Pons (tissue), 1 donor: ENCODE results near the gene TPRG1L.

Experiments
- DNase-seq: peaks from one replicate; pipeline ENCODE4 v3.0.0-alpha.2; 2016; ENCODE audit warnings: low spot score

TPRG1L gene

DNA sequence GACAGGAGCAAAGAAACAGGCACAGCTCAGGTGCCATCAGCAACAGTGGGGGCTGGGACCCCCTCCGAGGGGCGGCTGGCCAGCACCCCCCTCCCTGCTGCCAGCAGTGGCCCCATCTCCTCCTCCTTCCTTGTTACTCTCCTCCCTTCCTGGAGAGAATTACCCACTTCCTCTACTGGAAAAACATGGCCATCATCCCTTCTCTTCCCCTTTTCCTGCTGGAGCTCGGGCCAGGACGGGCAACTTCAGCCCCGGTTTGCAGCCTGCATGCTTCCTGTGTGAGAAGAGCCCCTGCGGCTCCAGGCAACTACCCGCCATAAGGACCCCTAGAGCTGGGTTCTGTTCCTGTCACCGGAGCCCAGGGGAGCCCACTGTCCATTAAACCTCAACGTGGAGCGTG is 31.1 kb upstream of the TPRG1L start:
- DNase-seq: no peak

DNA sequence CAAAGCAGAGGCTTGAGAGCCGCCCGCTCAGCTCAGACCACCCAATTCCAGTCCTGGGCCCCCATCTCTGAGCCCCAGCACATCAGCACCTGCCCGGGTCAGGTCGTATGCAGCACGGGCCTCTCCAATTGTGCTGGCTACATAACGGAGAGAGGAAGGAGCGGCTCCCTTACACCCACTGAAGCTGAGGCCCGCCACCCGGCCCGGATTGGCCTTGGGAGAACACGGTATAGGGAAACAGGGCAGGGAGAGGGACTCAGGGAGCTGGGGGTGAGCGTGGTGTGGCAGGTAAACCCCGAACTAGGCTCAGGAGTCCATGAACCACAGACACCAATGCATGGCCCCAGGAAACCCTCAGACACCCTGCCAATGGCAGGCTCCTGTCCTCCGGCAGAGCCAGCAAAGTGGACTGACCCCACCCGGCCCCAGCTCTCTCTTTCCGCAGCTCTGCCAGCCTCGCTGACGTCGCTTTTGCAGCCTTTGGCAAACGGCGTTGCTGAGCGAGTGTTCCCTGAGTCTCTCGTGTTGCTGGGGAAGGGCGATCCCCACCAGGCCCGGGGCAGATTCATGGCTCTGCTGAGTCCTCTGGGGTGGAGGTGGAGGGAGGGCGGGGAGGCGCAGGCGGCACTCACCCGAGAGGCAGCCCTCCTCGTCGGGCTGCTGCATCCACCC is 30.0 kb upstream of the TPRG1L start:
- DNase-seq: no peak

DNA sequence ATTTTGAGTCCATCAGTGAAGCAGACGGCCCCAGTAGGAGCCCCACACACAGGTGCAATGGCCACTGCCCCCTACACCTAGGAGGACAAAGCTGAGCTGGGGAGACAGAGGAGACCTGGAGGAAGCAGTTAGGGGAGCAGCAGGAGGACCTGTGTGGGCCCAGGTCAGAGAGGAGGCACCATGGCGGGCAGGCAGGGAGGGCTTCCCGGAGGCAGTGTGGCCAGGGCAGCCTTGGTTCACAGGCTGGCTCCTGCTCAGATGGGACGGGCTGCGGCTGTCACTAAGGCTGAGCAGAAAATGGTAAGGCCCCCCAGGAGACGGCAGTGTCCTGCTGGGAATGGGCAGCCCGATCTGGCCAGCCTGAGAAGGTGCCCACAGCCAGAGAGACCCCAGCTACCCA is 28.9 kb upstream of the TPRG1L start:
- no peak for DNase-seq

DNA sequence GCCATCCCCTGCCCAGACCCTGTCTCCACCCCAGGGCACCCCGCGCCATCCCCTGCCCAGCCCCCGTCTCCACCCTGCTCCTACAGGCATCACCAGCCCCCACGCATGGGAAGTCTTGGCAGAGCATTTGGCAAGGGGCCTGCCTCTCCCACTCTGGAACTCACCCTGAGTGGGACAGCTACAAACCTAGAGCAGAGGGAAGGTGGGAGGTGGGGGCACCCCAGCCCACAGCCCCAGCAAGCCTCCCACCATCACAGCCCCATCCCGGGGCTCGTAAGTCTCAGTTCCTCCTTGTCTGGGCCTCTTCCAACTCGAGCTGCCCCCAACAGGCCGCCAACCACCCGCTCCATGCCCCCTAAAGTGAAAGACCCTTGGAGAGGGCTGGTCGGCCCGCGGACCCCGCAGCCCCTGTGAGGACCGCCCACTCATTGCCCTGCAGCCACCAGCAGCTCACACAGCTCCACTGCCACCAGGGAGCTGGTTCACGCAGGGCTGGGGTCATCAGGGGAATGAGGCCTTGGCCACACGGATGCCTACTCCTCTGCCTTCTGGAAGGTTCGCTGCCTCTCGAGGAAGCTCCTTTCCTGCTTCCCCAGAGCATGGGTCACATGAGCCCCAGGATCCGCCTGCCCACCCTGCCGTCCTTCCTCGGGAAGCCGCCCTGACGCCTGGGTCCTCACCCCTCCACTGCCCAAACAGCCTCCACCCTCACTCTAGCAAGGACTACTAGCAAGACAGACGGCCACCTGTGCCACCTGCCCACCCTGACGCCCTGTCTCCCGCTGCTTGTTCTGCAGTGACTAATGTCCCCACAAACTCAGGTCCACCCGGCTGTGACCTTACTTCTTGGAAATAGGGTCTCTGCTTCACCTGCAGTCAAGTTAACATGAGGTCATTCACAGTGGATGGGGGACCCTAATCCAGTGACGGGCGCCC is 27.9 kb upstream of the TPRG1L start:
- DNase-seq: no peak

DNA sequence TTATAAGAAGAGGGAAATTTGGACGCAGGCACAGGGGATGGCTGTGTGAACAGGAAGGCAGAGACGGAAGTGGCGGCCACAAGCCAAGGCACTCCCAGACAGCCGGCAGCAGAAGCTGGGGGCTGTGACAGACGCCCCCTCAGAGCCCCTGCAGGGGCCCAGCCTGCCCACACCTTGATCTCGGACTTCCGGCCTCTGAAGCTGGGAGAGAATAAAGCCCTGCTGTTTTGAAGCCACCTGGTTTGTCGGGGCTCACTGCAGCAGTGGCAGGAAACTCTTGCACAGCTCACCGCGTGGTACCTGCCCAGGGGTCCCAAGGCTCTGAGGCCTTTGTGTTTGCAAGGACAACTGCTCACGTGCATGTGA is 27.2 kb upstream of the TPRG1L start:
- DNase-seq: no peak

DNA sequence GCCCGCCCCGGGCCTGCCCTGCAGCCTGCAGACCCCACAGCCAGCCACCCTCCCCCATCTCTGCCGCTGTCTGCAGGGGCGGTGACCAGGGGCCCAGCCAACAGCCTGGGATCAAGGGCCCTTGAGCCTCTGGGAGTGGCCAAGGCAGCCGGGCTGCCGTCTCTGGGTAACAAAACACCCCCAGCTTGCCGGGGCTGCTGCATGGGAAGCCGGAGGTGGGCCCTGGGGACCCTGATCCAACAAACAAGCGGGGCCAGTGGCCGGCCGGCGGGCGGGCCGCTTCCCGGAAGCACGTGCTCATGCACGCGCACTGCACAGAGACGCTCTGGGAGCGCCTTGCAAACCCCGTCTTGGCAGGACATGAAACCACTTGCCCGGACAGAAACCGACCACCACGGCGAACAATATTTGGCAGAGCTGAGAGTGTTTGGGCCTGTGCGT is 26.7 kb upstream of the TPRG1L start:
- DNase-seq: no peak

DNA sequence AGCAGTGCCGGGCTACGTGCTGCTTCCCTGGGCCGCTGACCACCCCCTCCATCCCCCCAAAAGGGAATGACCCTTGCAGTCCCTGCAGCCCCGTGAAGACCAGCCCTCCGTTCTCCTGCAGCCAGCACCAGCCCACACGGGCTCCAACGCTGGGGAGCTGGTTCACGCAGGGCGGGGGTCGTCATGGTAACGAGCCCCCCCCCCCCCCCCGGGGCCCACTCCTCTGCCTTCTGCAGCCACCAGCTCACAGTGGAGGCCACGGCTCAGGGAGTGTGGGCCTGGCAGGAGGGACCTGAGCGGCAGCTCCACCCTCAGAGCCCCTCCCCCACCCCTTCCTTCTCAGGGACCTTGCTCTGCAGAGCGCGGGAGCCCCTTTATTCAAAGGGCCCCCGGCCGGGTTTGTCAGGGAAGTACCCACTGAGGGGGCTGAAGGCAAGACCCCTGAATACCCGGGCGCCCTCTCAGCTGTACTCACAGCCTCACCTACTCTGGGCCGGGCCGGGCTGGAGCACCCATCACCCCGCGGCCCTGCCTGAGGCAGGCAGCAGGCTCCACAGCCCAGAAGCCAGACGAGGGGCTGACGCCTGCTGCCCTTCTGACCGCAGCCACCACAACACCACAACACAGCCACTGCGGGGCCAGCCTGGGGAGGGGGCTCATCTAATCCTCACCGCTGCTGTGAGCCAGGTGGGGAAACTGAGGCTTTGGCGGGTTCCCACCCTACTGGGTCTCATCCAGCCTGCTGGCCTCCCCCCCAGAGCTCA is 26.1 kb upstream of the TPRG1L start:
- DNase-seq: no peak

DNA sequence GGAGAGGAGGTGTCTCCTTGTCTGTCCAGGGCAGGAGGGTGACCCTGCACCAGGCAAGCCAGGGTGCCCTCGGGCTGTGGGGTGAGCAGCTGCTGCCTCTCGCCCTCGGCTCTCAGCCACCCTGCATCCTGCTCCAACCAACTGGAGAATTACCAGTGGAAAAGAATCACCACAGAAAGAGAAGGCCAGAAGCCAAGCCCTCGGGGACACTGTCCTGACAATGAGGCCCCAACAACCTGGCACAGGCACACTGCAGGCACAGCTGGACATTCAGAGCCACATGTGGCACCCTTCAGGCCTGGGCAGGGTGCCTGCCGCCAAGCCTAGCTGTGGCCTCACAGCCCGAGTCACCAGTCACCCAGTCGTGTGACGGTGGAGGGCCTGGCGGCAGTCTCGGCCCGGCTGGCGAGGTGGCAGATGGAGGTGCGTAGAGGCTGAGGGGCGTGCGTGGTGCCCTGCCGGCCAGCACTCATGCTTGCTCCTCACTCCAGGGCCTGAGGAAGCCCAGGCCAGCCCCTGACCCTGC is 25.5 kb upstream of the TPRG1L start:
- peak; percentile 31 for DNase-seq

DNA sequence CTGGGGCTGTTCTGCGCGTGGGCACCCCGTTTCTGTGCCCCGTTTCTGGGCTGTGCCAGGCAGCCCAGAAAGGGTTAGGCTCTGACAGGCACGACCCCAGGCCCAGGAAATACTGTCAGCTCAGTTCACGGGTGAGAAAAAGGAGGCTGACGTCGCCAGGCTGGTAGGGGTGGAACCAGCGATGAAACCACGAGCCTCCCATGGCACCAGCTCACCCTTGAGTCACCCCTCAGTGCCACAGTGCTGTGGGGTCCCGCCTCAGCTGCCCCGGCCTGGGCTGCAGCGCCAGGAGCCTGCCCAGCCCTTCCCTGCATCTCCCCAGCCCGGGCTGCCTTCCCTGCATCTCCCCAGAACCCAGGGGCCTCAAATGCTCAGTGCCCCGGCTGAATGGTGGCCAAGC is 25.0 kb upstream of the TPRG1L start:
- DNase-seq: no peak

DNA sequence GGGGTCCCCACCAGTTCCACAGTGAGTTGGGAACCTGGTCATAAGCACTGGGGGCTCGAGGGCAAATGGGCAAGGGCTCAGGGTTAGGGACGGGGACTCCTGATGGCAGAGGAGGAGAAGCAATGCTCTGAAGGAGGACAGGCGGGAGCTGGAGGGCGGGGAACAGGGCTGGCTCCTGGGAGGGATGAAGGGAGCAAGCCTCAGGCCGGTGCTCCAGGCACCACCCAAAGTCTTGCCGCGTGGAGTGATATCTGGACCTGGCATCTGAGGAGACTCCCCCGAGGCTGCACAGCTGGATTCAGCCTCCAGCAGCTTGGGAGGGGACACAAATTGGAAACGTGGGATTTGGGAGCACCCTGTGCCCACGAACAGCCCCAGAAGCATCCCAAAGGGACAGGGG is 24.5 kb upstream of the TPRG1L start:
- no peak for DNase-seq

DNA sequence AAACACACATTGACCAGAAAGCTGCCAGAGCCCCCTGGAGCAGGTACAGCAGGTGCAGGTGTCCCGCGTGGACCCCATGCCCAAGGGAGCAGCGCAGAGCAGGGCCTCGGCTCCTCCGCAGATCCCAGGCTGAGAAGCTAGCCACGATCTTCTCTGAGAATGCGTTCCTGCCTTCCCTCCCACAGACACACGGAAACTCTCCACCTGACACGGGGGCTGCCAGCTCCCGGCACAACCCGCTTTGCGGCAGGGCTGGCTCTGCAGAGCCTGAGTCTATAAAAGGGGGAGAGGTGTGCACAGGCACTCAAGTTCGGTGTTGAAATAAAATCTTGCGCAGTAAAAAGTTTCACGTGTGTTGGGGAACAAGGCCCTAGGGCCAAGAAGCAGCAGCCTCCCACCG is 23.1 kb upstream of the TPRG1L start:
- no peak for DNase-seq

DNA sequence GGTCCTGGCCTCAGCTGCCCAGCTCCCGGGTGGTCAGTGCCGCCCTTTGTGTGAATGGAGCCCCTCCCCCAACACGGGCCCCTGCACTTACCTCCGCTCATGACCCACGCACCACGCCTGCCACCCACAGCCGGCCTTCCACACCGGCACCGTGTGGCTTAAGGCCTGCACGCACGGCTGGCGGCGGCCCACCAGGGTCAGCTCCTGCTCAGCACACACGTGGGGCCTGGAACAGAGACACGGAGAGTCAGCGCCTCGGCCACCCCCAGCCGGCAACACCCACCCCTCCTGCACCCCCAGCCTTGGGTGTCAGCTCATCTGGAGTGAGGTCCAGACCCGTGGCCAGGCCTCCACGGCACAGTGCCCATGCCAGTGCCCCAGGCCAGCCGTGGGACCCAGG is 22.4 kb upstream of the TPRG1L start:
- no peak for DNase-seq

DNA sequence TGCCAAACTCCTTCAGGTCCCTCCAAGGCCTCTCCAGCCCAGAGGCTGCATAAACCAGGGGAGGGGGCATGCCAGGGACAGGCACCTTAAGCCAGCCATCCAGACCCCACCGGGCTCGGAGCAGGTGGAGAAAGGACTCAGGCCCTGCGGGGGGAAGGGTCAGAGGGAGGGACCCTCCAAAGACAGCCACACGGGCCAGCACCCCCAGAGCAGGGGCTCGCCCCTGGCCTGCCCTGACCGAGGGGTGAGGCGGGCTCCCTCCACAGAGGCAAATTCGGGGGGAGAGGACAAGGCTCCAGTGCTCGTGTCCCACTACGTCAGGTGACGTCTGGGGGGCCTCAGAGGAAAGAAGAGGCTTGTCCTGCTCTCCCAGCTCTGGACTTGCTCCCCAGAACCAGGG is 21.7 kb upstream of the TPRG1L start:
- no peak for DNase-seq

DNA sequence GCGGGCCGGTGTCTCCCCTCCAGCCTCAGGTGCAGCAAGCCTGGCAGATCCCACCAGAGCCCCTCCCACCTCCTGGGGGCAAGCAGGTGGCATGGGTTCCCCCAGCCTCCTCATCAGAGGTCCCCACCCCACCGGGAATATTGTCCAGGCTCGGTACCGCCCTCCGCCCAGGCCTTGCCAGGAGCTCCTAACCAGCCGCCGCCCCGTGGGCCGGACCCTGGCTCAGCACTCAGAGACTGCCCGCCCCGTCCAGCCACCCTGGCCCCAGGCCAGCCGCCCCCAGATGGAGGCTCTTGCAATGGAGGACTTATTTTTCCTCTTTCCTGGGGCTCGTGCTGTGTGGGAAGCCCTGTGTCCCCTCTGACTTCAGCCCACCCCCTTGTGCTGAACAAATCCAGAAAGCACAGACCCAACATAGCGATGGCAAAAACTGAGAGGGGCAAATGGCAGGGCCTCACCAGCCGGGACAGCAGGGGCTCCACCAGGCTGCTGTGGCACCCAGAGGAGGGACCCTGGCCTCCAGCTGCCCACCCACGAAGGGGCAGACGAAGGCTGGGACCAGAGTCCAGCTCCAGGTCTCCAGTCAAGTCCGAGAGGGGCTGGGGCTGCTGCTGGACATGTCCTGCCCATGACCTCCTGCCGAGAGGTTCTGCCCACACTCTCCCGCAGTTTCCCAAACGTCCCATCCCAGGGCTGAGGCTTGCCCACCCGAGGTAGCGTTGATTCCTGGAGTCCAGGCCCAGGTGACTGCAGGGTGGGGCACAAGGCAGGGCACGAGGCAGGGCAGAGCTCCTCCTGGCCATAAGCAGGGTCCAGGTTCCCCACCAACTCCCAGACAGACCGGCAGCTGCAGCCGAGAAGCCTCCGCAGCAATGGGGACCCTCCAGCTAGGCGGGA is 21.0 kb upstream of the TPRG1L start:
- DNase-seq: no peak

DNA sequence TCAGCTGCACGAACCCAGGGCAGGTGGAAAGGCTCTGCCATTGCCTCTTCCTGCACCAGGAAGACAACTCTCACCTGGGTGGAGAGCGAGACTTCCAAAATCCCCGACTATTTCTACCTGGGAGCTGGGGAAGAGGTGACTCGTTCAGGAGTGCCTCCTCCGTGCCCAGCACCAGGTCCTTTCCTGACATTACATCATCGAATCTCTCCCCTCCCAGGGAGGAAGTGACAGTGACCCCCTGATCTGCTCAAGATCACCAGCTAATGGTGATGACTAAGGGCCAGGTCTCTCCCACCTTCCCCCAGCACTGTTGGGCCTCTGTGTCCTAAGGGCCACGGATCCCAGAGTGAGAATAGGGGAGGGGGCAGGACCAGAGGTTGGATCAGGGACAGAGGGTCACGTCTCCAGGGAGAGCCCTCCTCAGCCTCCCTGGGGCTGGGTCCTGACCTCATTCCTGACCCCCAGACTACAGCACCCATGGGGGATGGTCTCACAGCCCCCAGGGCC is 20.3 kb upstream of the TPRG1L start:
- DNase-seq: no peak

DNA sequence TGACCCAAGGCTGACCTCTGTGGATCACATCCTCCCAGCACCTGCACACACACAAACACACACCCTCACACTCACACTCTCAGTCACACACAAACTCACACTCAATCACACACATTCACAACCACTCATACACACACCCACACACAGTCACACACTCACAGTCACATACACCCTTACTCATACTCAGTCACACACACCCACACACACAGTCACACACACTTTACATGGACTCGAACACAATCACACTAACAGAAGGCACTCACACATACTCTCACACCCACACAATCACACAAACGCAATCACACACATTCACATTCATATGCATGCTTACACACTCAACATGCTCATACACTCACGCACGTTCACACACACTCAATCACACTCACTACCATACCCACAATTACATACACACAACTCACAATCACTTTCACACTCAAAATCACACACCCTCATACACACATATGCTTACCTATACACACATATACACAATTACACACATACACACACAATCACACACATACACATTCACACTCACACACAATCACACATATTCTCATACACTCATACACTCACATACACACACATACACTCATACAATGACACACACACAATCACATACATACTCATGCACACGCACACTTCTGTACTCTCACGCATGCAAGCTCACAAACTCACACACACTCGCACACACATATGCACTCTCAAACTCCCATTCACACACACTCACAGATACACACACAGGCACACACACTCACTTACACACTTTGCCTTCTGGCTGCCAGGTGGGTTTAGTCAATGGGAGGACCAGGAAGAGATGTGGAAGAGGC is 19.6 kb upstream of the TPRG1L start:
- DNase-seq: no peak

DNA sequence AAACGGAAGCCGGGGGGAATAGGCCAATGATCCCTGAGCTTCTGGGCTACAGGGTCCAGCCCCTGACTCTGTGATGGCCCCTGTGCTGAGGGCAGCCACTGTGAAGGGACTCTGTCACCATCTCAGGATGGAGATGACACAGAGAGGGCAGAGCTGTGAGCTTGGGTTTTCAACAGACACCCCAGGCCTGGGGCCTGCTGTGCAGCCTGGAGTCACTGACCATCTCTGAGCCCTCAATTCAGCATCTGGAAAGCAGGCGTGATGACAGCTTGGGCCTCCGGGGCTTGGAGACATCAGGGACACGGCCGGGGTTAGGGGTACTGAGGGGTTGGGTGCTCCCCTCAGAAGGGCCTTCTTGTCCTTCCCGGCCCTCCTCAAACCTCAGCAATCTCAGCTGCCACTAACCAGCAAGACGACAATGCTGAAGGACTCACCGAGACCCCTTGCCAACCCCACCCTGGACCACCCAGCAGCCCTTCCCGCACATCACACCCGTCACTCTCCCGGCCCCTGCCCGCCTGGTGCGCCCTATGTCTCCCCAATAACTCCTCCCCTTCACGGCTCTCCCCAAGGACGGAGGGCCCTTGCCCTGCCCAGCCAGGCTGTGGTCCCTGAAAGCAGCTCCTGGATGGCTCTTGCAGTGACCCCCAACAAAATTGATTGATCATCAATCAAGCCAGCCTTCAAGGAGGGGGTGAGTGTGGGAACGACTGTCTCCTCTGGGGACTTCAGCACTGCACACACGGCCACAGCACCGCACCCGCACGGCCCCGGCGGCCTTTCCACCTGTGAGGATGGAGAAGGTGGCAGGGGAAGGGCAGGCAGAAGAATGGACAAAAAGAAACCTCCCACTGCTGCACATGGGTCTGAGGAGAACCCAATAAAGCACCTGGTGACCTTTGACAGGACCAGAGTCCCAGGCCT is 17.8 kb upstream of the TPRG1L start:
- no peak for DNase-seq

DNA sequence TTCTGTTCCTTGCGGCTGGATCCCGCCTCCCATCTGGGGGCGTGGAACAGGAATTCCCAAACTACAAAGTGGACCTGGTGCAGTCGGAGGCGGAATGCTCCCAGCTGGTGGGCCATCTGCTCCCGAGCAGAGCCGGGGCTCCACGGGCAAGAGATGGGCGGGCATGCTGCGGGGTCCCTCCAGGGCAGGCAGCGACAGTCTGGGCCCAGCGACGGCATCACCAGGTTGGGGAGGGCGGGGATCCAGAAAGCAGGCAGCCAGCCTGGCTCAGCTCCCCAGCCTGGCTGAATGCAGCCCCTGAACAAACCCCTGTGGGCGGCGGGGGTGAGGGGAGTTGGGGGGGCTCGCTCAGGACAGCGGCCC is 17.1 kb upstream of the TPRG1L start:
- DNase-seq: no peak

DNA sequence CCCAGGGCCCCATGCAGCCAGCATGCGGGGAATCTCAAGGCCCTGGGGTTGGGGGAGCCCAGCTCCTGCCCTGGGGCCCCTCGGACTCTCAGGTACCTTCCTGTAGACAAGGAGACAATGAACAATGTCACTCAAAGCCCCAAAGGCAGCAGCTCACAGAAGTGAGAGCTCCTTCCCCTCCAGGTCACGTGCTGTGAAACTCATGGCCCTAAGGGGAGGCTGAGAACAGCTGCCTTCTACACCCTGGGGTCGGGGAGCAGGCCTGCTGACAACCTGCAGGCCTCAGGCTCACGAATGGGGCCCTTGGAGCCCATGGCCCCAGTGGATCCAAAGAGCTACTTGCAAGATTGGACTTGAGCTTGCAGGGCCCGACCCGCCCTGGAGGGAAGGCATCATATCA is 16.7 kb upstream of the TPRG1L start:
- no peak for DNase-seq
